Breast epithelium (tissue), 4 donors: Measurements from ENCODE around the gene TNN. TPM values are rescaled to one million over a fixed set of nuclear protein-coding genes. Genes with fewer than 3 reads are reported as not detected.

Experiments used
- DNase-seq, 2 donors: peaks; one replicate each; pipeline ENCODE4 v3.0.0-alpha.2; 2019; ENCODE audit warnings: low spot score in 2 of 2
- H3K27ac ChIP-seq, 2 donors: fragments of 200-600 bp; sonication (generic) in 1 of 2; one replicate each; pipeline ENCODE4 v1.5.1; 2016 to 2019; ENCODE audit warnings: mild to moderate bottlenecking in 1 of 2
- H3K27me3 ChIP-seq, 2 donors: fragments of 200-600 bp; sonication (generic) in 1 of 2; one replicate each; pipeline versions ENCODE4 v1.5.1 to v1.6.0; 2017 to 2019; ENCODE audit warnings: control low read depth in 1 of 2, mild to moderate bottlenecking in 1 of 2
- H3K36me3 ChIP-seq: fragments of 200-600 bp; one replicate; pipeline ENCODE4 v1.5.1; 2019
- H3K4me1 ChIP-seq, 2 donors: fragments of 200-600 bp; sonication (generic); one replicate each; pipeline ENCODE4 v1.5.1; 2016 to 2019; ENCODE audit warnings: control low read depth in 1 of 2
- H3K4me3 ChIP-seq, 3 donors: fragments of 200-600 bp; sonication (generic); 1 replicate in 2 of 3; 2 replicates in 1 of 3; pipeline ENCODE4 v1.5.1; 2016 to 2019; ENCODE audit warnings: mild to moderate bottlenecking in 3 of 3, moderate library complexity in 2 of 3
- H3K9me3 ChIP-seq, 2 donors: fragments of 200-600 bp; sonication (generic) in 1 of 2; one replicate each; pipeline ENCODE4 v1.5.1; 2016 to 2019; ENCODE audit warnings: control low read depth in 1 of 2
- CTCF ChIP-seq, 3 donors: fragments of 450-650 bp; IDR thresholded peaks; one replicate each; pipeline ENCODE4 v1.5.1; 2016 to 2017; ENCODE audit warnings: antibody characterized with exemption in 3 of 3, mild to moderate bottlenecking in 3 of 3, moderate library complexity in 3 of 3
- POLR2A ChIP-seq: fragments of 450-650 bp; IDR thresholded peaks from one replicate; pipeline ENCODE4 v1.6.1; 2016; ENCODE audit warnings: antibody characterized with exemption, mild to moderate bottlenecking, moderate library complexity
- POLR2AphosphoS5 ChIP-seq, 3 donors: sonication (generic); formaldehyde crosslinking; IDR thresholded peaks; one replicate each; pipeline ENCODE4 v1.6.1; 2017; ENCODE audit warnings: antibody characterized with exemption in 3 of 3
- intact Hi-C: fragments of 100-400 bp; cut with DNase I; formaldehyde crosslinking; loops from one replicate; pipeline ENCODE4 v1.15.1; 2023; ENCODE audit warnings: low total_unique reads
- total RNA-seq, 3 donors: library from RNA; depleted of rRNA; stranded (reverse); fragments of >200 nt; gene quantifications; one replicate each; pipeline ENCODE4 v1.1.0, GENCODE V29; 2016

Gene TNN
- total RNA-seq, 3 donors from 2014 or later: 1.3 to 2.6 (median 1.9) TPM

- no peak for DNase-seq
- H3K36me3 ChIP-seq: no peaks in the 10 kb centered on the region
- no peak overlapping the region for H3K27ac ChIP-seq
- H3K4me1 ChIP-seq: no peaks in the 10 kb centered on the region
- intact Hi-C loops: no loop called here
- H3K27me3 ChIP-seq: no peaks in the 10 kb centered on the region
- TF ChIP-seq CTCF (IDR thresholded peaks at IDR 0.05): no peak
- TF ChIP-seq POLR2A: no peak
- TF ChIP-seq POLR2AphosphoS5 (IDR thresholded peaks at IDR 0.05): no peak
- no peaks in the 10 kb centered on the region for H3K9me3 ChIP-seq
- H3K4me3 ChIP-seq: no peak overlapping the region
Observed at GRCh38 chr1:175167861-175168260, 100.2 kb downstream of the TNN start.

- intact Hi-C loops: no loop called here
- TF ChIP-seq POLR2AphosphoS5 (IDR thresholded peaks at IDR 0.05): no peak
- no peak for DNase-seq
- Histone ChIP-seq H3K9me3 (no peaks in the 10 kb centered on the region), H3K36me3 (no peaks in the 10 kb centered on the region), H3K27ac (peak overlapping the region in 1 of 2 donors; percentile 69), H3K4me1 (no peaks in the 10 kb centered on the region), H3K4me3 (no peak overlapping the region), H3K27me3 (no peaks in the 10 kb centered on the region)
Observed at GRCh38 chr1:175168782-175169181, 101.1 kb downstream of the TNN start.

GRCh38 chr1:175169286-175170018, 101.8 kb downstream of the TNN start:
- TF ChIP-seq CTCF (IDR thresholded peaks at IDR 0.05): no peak
- TF ChIP-seq POLR2A: no peak
- TF ChIP-seq POLR2AphosphoS5 (IDR thresholded peaks at IDR 0.05): no peak
- H3K4me3 ChIP-seq: no peak overlapping the region
- H3K36me3 ChIP-seq: no peaks in the 10 kb centered on the region
- no peak for DNase-seq
- intact Hi-C loops: no loop called here
- no peaks in the 10 kb centered on the region for H3K27me3 ChIP-seq
- H3K4me1 ChIP-seq: no peaks in the 10 kb centered on the region
- H3K9me3 ChIP-seq: no peaks in the 10 kb centered on the region
- peak overlapping the region in 1 of 2 donors; percentile 69 for H3K27ac ChIP-seq

- DNase-seq: no peak
- no peak overlapping the region for H3K27ac ChIP-seq
- H3K4me1 ChIP-seq: no peaks in the 10 kb centered on the region
- intact Hi-C loops: no loop called here
- no peaks in the 10 kb centered on the region for H3K36me3 ChIP-seq
- no peaks in the 10 kb centered on the region for H3K9me3 ChIP-seq
- no peak overlapping the region for H3K4me3 ChIP-seq
- TF ChIP-seq POLR2AphosphoS5 (IDR thresholded peaks at IDR 0.05) (no peak), POLR2A (no peak), CTCF (IDR thresholded peaks at IDR 0.05) (no peak)
- no peaks in the 10 kb centered on the region for H3K27me3 ChIP-seq
Observed at GRCh38 chr1:175171036-175171913, 103.6 kb downstream of the TNN start.

GRCh38 chr1:175172503-175172902, 104.9 kb downstream of the TNN start:
- Histone ChIP-seq H3K4me3 (no peak overlapping the region), H3K4me1 (no peaks in the 10 kb centered on the region), H3K27me3 (no peaks in the 10 kb centered on the region), H3K36me3 (no peaks in the 10 kb centered on the region), H3K9me3 (no peaks in the 10 kb centered on the region), H3K27ac (no peak overlapping the region)
- DNase-seq: no peak
- intact Hi-C loops: no loop called here
- TF ChIP-seq CTCF (IDR thresholded peaks at IDR 0.05): no peak
- TF ChIP-seq POLR2A: no peak
- TF ChIP-seq POLR2AphosphoS5 (IDR thresholded peaks at IDR 0.05): no peak
